Keratinocyte (primary cell): ENCODE data around the gene ERBB4.

Experiments used
- EZH2 ChIP-seq: IDR thresholded peaks from one replicate; pipeline ENCODE4 v1.6.1; 2012; ENCODE audit warnings: inconsistent platforms, mild to moderate bottlenecking, low read length, moderate library complexity
- TF ChIP-seq, protein P1 (sequence below), 3 experiments: IDR thresholded peaks in 1 of 3; conservative IDR thresholded peaks in 1 of 3; optimal IDR thresholded peaks in 1 of 3; 2 replicates in 2 of 3; 3 replicates in 1 of 3; pipeline versions ENCODE3 to v1.5.1; 2011; ENCODE audit warnings: low read length in 3 of 3, mild to moderate bottlenecking in 3 of 3, moderate library complexity in 2 of 3, control low read depth in 1 of 3, inconsistent platforms in 1 of 3; ENCODE audit not compliant: insufficient read depth in 2 of 3; ENCODE audit errors: extremely low read depth in 1 of 3

DNA sequence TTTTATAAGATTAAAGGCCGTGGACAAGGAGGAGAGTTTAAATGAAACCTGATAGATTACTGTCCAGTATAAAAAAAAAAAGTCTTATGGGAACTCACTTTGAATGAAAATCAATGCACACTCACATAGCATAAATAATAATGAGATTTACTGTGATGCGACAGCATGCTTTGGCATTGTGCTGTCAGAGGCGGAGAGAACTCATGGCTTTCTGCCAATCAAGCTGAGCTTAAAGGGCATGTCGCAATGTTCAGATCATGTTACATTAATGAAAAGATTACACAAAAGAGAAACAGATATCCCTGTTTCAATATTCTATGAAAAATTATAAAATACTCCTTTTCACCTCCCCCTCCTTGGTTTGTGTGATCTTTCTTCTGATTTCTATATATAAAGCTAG is 310.8 kb downstream of the ERBB4 start:
- TF ChIP-seq, protein P1, sequence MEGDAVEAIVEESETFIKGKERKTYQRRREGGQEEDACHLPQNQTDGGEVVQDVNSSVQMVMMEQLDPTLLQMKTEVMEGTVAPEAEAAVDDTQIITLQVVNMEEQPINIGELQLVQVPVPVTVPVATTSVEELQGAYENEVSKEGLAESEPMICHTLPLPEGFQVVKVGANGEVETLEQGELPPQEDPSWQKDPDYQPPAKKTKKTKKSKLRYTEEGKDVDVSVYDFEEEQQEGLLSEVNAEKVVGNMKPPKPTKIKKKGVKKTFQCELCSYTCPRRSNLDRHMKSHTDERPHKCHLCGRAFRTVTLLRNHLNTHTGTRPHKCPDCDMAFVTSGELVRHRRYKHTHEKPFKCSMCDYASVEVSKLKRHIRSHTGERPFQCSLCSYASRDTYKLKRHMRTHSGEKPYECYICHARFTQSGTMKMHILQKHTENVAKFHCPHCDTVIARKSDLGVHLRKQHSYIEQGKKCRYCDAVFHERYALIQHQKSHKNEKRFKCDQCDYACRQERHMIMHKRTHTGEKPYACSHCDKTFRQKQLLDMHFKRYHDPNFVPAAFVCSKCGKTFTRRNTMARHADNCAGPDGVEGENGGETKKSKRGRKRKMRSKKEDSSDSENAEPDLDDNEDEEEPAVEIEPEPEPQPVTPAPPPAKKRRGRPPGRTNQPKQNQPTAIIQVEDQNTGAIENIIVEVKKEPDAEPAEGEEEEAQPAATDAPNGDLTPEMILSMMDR (optimal IDR thresholded peaks at IDR 0.05 in 1 of 3, IDR thresholded peaks at IDR 0.05 in 1 of 3, conservative IDR thresholded peaks at IDR 0.05 in 1 of 3; ENCODE audit: extremely low read depth in 1 of 3, insufficient read depth in 2 of 3, low read length in 3 of 3), result no peak
- TF ChIP-seq EZH2, result no peak
